ENCODE measurements around the gene LMX1B. TPM values are rescaled to one million over a fixed set of nuclear protein-coding genes. Genes with fewer than 3 reads are reported as not detected.
A peak's percentile ranks its signal among the peaks of the same experiment; 100 is the strongest.
"Not testable (repeated sequence)": the region's sequence is repeated elsewhere in the genome, so short reads cannot be mapped to it uniquely, and the experiment has no call there.

The LMX1B gene
- total RNA-seq, 2 donors from 2014 or later: 0.13 TPM; not detected in 1

DNA sequence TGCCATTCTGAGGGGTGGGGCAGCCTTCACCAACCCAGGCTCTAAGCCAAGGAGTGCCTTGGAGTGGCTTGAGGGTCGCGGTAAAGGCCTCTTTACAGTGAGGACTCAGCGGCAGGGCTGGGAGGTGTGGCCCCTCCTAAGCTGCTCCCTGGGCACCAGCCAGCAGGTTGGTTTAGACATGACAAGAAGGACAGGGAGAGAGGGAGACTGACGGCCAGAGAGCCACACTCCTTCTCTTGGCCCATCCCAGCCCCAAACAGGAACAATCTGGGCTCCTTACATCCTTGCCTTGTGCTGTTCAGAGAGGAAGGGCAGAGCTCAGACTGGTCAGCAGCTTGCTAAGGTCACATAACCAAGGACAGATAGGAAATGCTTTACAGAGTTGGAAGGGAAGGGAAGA, 94.5 kb downstream of the LMX1B start:
- peaks cover 31% of the 10 kb centered on the region for H3K27me3 ChIP-seq
- no peak for DNase-seq
- no peak overlapping the region for H3K27ac ChIP-seq
- no peaks in the 10 kb centered on the region for H3K36me3 ChIP-seq
- no peak overlapping the region for H3K9ac ChIP-seq (ENCODE audit: low read depth in 2 of 2, low read length in 2 of 2)
- intact Hi-C loops (cut with DNase I): no loop called here
- no peak for TF ChIP-seq CTCF (IDR thresholded peaks at IDR 0.05)
- H3K4me1 ChIP-seq: no peaks in the 10 kb centered on the region
- no peak overlapping the region for H3K4me3 ChIP-seq
- H3K9me3 ChIP-seq: no peaks in the 10 kb centered on the region

DNA sequence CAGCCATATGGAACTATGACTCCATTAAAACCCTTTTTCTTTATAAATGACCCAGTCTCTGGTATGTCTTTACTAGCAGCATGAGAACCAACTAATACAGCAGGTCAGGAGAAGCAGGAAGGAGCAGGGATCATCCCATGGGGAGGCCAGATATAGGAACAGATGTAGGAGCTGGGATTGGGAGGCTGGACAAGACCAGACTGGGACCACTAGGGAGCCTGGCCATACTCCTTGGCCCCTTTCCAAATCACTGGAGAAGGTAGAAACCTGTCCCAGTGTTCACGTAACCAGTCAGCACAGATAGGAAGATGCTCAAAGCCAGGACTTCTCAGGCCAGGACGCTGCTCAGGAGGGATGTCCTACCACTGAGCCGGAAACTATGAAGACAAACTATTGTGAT, 95.5 kb downstream of the LMX1B start:
- no peak overlapping the region for H3K27ac ChIP-seq
- H3K9me3 ChIP-seq: no peaks in the 10 kb centered on the region
- no peak overlapping the region for H3K4me3 ChIP-seq
- H3K36me3 ChIP-seq: no peaks in the 10 kb centered on the region
- H3K27me3 ChIP-seq: peaks cover 21% of the 10 kb centered on the region
- H3K9ac ChIP-seq (ENCODE audit: low read depth in 2 of 2, low read length in 2 of 2): no peak overlapping the region
- DNase-seq: no peak
- TF ChIP-seq CTCF (IDR thresholded peaks at IDR 0.05): no peak
- intact Hi-C loops (cut with DNase I): no loop called here
- H3K4me1 ChIP-seq: no peaks in the 10 kb centered on the region

DNA sequence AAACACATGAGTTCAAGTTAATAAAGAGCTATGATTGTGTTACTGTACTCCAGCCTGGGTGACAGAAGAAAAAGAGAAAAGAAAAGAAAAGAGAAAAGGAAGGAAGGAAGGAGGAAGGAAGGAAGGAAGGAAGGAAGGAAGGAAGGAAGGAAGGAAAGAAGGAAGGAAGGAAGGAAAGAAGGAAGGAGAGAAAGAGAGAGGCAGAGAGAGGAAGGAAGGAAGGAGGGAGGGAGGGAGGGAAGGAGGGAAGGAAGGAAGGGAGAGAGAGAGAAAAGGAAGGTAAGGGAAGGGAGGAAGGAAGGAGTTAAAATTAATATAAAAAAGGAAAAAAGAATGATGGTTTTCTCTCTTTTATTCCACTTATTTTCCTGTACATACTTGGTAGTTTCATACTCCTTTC, 101.7 kb downstream of the LMX1B start:
- TF ChIP-seq CTCF (IDR thresholded peaks at IDR 0.05): no peak
- no peak overlapping the region for H3K4me3 ChIP-seq
- H3K4me1 ChIP-seq: no peaks in the 10 kb centered on the region
- H3K36me3 ChIP-seq: no peaks in the 10 kb centered on the region
- intact Hi-C loops (cut with DNase I): no loop called here
- H3K9me3 ChIP-seq: no peaks in the 10 kb centered on the region
- H3K27me3 ChIP-seq: peaks cover 6% of the 10 kb centered on the region
- H3K9ac ChIP-seq (ENCODE audit: low read depth in 2 of 2, low read length in 2 of 2): no peak overlapping the region
- no peak for DNase-seq
- H3K27ac ChIP-seq: no peak overlapping the region

GRCh38 chr9:126717441-126717840, 103.7 kb downstream of the LMX1B start:
- H3K27ac ChIP-seq; H3K4me3 ChIP-seq; H3K4me1 ChIP-seq; H3K36me3 ChIP-seq; H3K9ac ChIP-seq (ENCODE audit: low read depth in 2 of 2, low read length in 2 of 2); intact Hi-C loops (cut with DNase I); DNase-seq; H3K9me3 ChIP-seq: not testable (repeated sequence)
- peaks cover 21% of the 10 kb centered on the region for H3K27me3 ChIP-seq

DNA sequence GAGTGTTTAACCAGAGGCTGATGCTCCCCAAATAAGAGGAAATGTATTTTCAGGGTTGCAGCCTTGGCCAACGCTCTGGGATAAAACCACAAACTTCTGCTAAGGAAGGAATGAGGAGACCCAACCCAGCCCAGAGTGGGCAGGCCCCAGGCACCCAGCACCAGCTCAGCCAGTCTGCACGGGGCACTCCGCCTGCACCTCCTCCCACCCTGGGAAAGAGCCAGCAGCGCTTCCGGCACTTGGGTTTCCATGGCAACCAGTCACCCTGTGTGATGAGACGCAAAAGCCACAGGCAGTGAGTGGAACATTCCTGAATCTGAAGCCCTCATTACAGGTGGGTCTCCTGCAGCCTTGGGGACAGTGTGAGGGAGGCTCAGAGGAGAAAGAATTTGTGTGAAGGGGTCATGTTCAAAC, 105.9 kb downstream of the LMX1B start:
- intact Hi-C loops (cut with DNase I): no loop called here
- Histone ChIP-seq H3K9me3 (no peaks in the 10 kb centered on the region), H3K4me3 (no peak overlapping the region), H3K36me3 (no peaks in the 10 kb centered on the region), H3K27me3 (peaks cover 38% of the 10 kb centered on the region), H3K9ac (ENCODE audit: low read depth in 2 of 2, low read length in 2 of 2) (no peak overlapping the region), H3K4me1 (no peaks in the 10 kb centered on the region), H3K27ac (no peak overlapping the region)
- TF ChIP-seq CTCF (IDR thresholded peaks at IDR 0.05): no peak
- peak; percentile 68 for DNase-seq

GRCh38 chr9:126720036-126720435, 106.3 kb downstream of the LMX1B start:
- no peaks in the 10 kb centered on the region for H3K4me1 ChIP-seq

More at GRCh38 chr9:126720036-126720435, 106.3 kb downstream of the LMX1B start:
- no peaks in the 10 kb centered on the region for H3K9me3 ChIP-seq
- no peak overlapping the region for H3K9ac ChIP-seq (ENCODE audit: low read depth in 2 of 2, low read length in 2 of 2)
- peaks cover 41% of the 10 kb centered on the region for H3K27me3 ChIP-seq
- no peak overlapping the region for H3K4me3 ChIP-seq
- no peak for DNase-seq
- H3K27ac ChIP-seq: no peak overlapping the region
- intact Hi-C loops (cut with DNase I): no loop called here
- no peak for TF ChIP-seq CTCF (IDR thresholded peaks at IDR 0.05)
- no peaks in the 10 kb centered on the region for H3K36me3 ChIP-seq
